Dendritic cell treated with granulocyte-macrophage colony-stimulating factor and Interleukin-4, amounts not matched to agents 40 ng/mL and 50 ng/mL, for 4 days (primary cell): ENCODE measurements around the gene SMYD5.
"Not testable (repeated sequence)": the region's sequence is repeated elsewhere in the genome, so short reads cannot be mapped to it uniquely, and the experiment has no call there.

Experiments used
- H3K27ac Mint-ChIP-seq: one replicate; pipeline ENCODE4 v1.8.0; 2022; ENCODE audit warnings: mild to moderate bottlenecking, mixed read lengths
- H3K27me3 Mint-ChIP-seq: one replicate; pipeline ENCODE4 v1.8.0; 2022; ENCODE audit warnings: mild to moderate bottlenecking, mixed read lengths
- H3K36me3 Mint-ChIP-seq: one replicate; pipeline ENCODE4 v1.8.0; 2022; ENCODE audit warnings: low read depth, mixed read lengths
- H3K4me1 Mint-ChIP-seq: one replicate; pipeline ENCODE4 v1.8.0; 2022; ENCODE audit warnings: low read depth, mixed read lengths
- H3K4me3 Mint-ChIP-seq: one replicate; pipeline ENCODE4 v1.8.0; 2022; ENCODE audit warnings: mild to moderate bottlenecking, moderate library complexity, mixed read lengths
- H3K9me3 Mint-ChIP-seq: one replicate; pipeline ENCODE4 v1.8.0; 2022; ENCODE audit warnings: mixed read lengths
- intact Hi-C: fragments of 100-400 bp; cut with micrococcal nuclease; formaldehyde crosslinking; loops from one replicate; pipeline ENCODE4 v1.15.0; 2022

The SMYD5 gene

GRCh38 chr2:73214120-73215035, at the start of gene SMYD5:
Gene SMYD5, plus strand, starts transcription at chr2:73214245. Its CDS starts 22 bp downstream, at chr2:73214267.
- Mint-ChIP-seq H3K4me3 (peak within 1 kb of the TSS; percentile 91), H3K36me3 (peaks cover 17% of the 10 kb centered on the region), H3K27ac (peak within 1 kb of the TSS; percentile 95), H3K4me1 (peaks cover 26% of the 10 kb centered on the region), H3K9me3 (no peaks in the 10 kb centered on the region), H3K27me3 (peaks cover 6% of the 10 kb centered on the region)
- intact Hi-C loops = loop anchor here (1.0 to 5.0 kb wide), 3 partner anchors 19 to 142 kb away; partner anchors contain the start of genes FBXO41, PRADC1 and SFXN5

- H3K9me3 Mint-ChIP-seq, H3K4me1 Mint-ChIP-seq, H3K27ac Mint-ChIP-seq, intact Hi-C loops, H3K4me3 Mint-ChIP-seq, H3K36me3 Mint-ChIP-seq: not testable (repeated sequence)
- H3K27me3 Mint-ChIP-seq = peaks cover 27% of the 10 kb centered on the region
Measured at GRCh38 chr2:73165978-73166377, 48.1 kb upstream of the SMYD5 start.

- peaks cover 26% of the 10 kb centered on the region for H3K27me3 Mint-ChIP-seq
- H3K4me3 Mint-ChIP-seq, intact Hi-C loops, H3K27ac Mint-ChIP-seq, H3K9me3 Mint-ChIP-seq, H3K36me3 Mint-ChIP-seq, H3K4me1 Mint-ChIP-seq: not testable (repeated sequence)
Measured at GRCh38 chr2:73166813-73167212, 47.2 kb upstream of the SMYD5 start.

GRCh38 chr2:73168348-73168747, 45.7 kb upstream of the SMYD5 start:
- peaks cover 35% of the 10 kb centered on the region for H3K27me3 Mint-ChIP-seq
- intact Hi-C loops, H3K4me1 Mint-ChIP-seq, H3K27ac Mint-ChIP-seq, H3K36me3 Mint-ChIP-seq, H3K4me3 Mint-ChIP-seq, H3K9me3 Mint-ChIP-seq: not testable (repeated sequence)

GRCh38 chr2:73170341-73170740, 43.7 kb upstream of the SMYD5 start:
- intact Hi-C loops, H3K9me3 Mint-ChIP-seq, H3K4me3 Mint-ChIP-seq, H3K27ac Mint-ChIP-seq, H3K36me3 Mint-ChIP-seq, H3K4me1 Mint-ChIP-seq: not testable (repeated sequence)
- peaks cover 54% of the 10 kb centered on the region for H3K27me3 Mint-ChIP-seq

- H3K36me3 Mint-ChIP-seq = peaks cover 5% of the 10 kb centered on the region
Measured at GRCh38 chr2:73172963-73173362, 41.1 kb upstream of the SMYD5 start.

GRCh38 chr2:73173781-73174180, 40.3 kb upstream of the SMYD5 start:
- no peaks in the 10 kb centered on the region for H3K9me3 Mint-ChIP-seq
- H3K36me3 Mint-ChIP-seq = peaks cover 5% of the 10 kb centered on the region
- intact Hi-C loops = no loop called here
- H3K4me1 Mint-ChIP-seq = peaks cover 16% of the 10 kb centered on the region
- no peak overlapping the region for H3K4me3 Mint-ChIP-seq
- no peak overlapping the region for H3K27ac Mint-ChIP-seq
- H3K27me3 Mint-ChIP-seq = peaks cover 76% of the 10 kb centered on the region

More at GRCh38 chr2:73172963-73173362, 41.1 kb upstream of the SMYD5 start:
- Mint-ChIP-seq H3K4me1 (peaks cover 16% of the 10 kb centered on the region), H3K27ac (no peak overlapping the region), H3K4me3 (no peak overlapping the region), H3K9me3 (no peaks in the 10 kb centered on the region), H3K27me3 (peaks cover 74% of the 10 kb centered on the region)
- intact Hi-C loops = no loop called here

GRCh38 chr2:73174244-73174643, 39.8 kb upstream of the SMYD5 start:
- Mint-ChIP-seq H3K27me3 (peaks cover 74% of the 10 kb centered on the region), H3K27ac (no peak overlapping the region), H3K36me3 (peaks cover 5% of the 10 kb centered on the region), H3K4me1 (peaks cover 16% of the 10 kb centered on the region), H3K4me3 (no peak overlapping the region), H3K9me3 (no peaks in the 10 kb centered on the region)
- intact Hi-C loops = no loop called here

- Mint-ChIP-seq H3K27ac (no peak overlapping the region), H3K4me1 (peaks cover 16% of the 10 kb centered on the region), H3K27me3 (peaks cover 77% of the 10 kb centered on the region), H3K36me3 (peaks cover 5% of the 10 kb centered on the region), H3K4me3 (peak overlapping the region; percentile 44), H3K9me3 (no peaks in the 10 kb centered on the region)
- intact Hi-C loops = loop anchor here (5.0 kb wide), 1 partner anchor 88 kb away; no protein-coding TSS in a partner anchor
Measured at GRCh38 chr2:73174941-73175662, 38.9 kb upstream of the SMYD5 start.

GRCh38 chr2:73175663-73176204, 38.3 kb upstream of the SMYD5 start:
- H3K27me3 Mint-ChIP-seq = peaks cover 80% of the 10 kb centered on the region
- peaks cover 16% of the 10 kb centered on the region for H3K4me1 Mint-ChIP-seq
- peak overlapping the region; percentile 44 for H3K4me3 Mint-ChIP-seq

GRCh38 chr2:73176205-73176880, 37.7 kb upstream of the SMYD5 start:
- intact Hi-C loops = loop anchor here (2.0 to 5.0 kb wide), 2 partner anchors 56 to 89 kb away; partner anchors contain the start of gene PRADC1
- H3K4me3 Mint-ChIP-seq = peak overlapping the region; percentile 88
- no peaks in the 10 kb centered on the region for H3K9me3 Mint-ChIP-seq
- peaks cover 83% of the 10 kb centered on the region for H3K27me3 Mint-ChIP-seq
- H3K27ac Mint-ChIP-seq = no peak overlapping the region
- H3K36me3 Mint-ChIP-seq = peaks cover 5% of the 10 kb centered on the region
- H3K4me1 Mint-ChIP-seq = peaks cover 16% of the 10 kb centered on the region

More at GRCh38 chr2:73175663-73176204, 38.3 kb upstream of the SMYD5 start:
- Mint-ChIP-seq H3K36me3 (peaks cover 5% of the 10 kb centered on the region), H3K9me3 (no peaks in the 10 kb centered on the region), H3K27ac (no peak overlapping the region)
- intact Hi-C loops = loop anchor here (2.0 to 5.0 kb wide), 2 partner anchors 57 to 88 kb away; partner anchors contain the start of gene PRADC1

- peak overlapping the region; percentile 82 for H3K27ac Mint-ChIP-seq
- peaks cover 16% of the 10 kb centered on the region for H3K4me1 Mint-ChIP-seq
- peaks cover 5% of the 10 kb centered on the region for H3K36me3 Mint-ChIP-seq
- intact Hi-C loops = loop anchor here (1.0 to 5.0 kb wide), 5 partner anchors 35 to 285 kb away; partner anchors contain the start of gene PRADC1
- H3K4me3 Mint-ChIP-seq = peak overlapping the region; percentile 88
- H3K9me3 Mint-ChIP-seq = no peaks in the 10 kb centered on the region
- H3K27me3 Mint-ChIP-seq = peaks cover 79% of the 10 kb centered on the region
Measured at GRCh38 chr2:73176881-73177644, 37.0 kb upstream of the SMYD5 start.
